ENCODE data around the gene CDHR5.
"Not testable (repeated sequence)": the region's sequence is repeated elsewhere in the genome, so short reads cannot be mapped to it uniquely, and the experiment has no call there.

The CDHR5 gene

DNA sequence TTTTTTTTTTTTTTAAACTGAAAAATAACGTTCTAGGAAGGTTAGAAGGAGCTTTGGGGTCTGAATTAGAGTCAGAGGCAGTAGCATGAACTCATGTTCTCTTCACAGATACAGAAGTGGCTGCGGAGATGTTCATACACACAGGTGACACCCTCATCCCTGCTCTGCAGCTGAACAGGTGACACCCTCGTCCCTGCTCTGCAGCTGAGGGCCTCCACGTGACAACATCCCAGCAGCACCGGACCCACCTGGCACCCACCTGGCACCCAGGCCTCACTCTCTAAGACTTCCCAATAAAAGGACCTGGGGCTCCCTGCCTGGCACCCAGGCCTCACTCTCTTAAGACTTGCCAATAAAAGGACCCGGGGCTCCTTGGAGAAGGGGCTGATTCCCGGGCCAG, 32.1 kb upstream of the CDHR5 start:
- H3K4me3 ChIP-seq (replicated peaks; ENCODE audit: low read depth, low read length): no peak overlapping the region
- DNase-seq (ENCODE audit: extremely low read depth, insufficient read length): no peak
- peaks cover 5% of the 10 kb centered on the region for H3K36me3 ChIP-seq (ENCODE audit: control insufficient read depth, insufficient read depth, low read length)
- TF ChIP-seq, protein P1, sequence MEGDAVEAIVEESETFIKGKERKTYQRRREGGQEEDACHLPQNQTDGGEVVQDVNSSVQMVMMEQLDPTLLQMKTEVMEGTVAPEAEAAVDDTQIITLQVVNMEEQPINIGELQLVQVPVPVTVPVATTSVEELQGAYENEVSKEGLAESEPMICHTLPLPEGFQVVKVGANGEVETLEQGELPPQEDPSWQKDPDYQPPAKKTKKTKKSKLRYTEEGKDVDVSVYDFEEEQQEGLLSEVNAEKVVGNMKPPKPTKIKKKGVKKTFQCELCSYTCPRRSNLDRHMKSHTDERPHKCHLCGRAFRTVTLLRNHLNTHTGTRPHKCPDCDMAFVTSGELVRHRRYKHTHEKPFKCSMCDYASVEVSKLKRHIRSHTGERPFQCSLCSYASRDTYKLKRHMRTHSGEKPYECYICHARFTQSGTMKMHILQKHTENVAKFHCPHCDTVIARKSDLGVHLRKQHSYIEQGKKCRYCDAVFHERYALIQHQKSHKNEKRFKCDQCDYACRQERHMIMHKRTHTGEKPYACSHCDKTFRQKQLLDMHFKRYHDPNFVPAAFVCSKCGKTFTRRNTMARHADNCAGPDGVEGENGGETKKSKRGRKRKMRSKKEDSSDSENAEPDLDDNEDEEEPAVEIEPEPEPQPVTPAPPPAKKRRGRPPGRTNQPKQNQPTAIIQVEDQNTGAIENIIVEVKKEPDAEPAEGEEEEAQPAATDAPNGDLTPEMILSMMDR (IDR thresholded peaks at IDR 0.05; ENCODE audit: insufficient read depth, low read length, poor library complexity, severe bottlenecking): no peak
- H3K27me3 ChIP-seq (replicated peaks; ENCODE audit: control insufficient read depth, insufficient read depth, low read length): no peaks in the 10 kb centered on the region

DNA sequence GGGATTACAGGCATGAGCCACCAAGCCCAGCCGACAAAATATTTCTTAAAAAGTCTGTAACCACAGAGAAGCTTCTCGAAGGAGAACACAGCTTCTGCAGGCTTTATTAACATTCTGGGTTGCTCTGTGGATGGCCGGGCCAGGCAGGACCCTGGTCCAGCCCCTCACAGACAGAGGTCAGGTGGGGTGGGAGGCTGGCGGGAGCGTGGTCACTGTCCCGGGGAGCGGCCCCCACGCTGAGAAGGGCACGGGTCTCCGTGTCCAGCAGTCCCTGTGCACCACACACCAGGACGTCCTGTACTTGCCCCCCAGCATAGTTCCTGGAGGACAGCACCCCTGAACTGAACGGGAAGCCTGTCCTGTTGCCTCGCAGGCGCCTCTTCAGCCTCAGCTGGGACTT, 31.7 kb upstream of the CDHR5 start:
- no peak for DNase-seq (ENCODE audit: extremely low read depth, insufficient read length)
- H3K4me3 ChIP-seq (replicated peaks; ENCODE audit: low read depth, low read length): no peak overlapping the region
- TF ChIP-seq, protein P1 (IDR thresholded peaks at IDR 0.05; ENCODE audit: insufficient read depth, low read length, poor library complexity, severe bottlenecking): no peak
- H3K27me3 ChIP-seq (replicated peaks; ENCODE audit: control insufficient read depth, insufficient read depth, low read length): no peaks in the 10 kb centered on the region
- peaks cover 5% of the 10 kb centered on the region for H3K36me3 ChIP-seq (ENCODE audit: control insufficient read depth, insufficient read depth, low read length)

DNA sequence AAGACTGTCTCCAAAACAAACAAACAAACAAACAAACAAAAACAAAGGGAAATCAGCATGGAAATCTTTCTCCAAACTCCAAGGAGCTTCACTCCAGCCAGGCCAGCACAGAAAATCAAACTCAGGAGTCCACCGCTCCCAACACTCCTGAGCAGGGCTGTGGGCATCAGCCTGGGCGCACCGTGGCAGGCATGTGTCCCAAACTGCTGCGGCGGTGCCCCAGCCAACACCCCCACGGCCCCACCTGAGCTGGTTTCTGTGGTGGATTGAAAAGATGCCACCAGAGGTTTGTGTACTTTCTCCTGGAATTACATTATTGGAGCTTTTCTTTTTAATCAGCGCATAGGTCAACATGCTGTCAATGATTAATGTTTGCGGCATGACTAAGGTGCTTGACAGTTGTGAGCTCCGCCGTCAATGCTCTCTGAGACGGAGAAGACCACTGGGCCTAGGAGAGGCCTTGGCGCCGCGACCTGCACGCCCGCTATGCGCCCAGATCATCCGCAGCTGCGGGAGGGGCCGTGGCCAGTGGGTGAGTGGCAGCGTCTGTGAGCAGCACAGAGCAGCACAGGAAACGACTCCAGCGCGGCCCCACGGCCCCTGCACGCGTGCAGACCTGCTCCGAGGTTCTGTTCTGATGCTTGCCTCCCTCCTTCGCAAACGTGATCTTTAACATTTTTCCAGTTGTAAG, 30.4 kb upstream of the CDHR5 start:
- no peaks in the 10 kb centered on the region for H3K27me3 ChIP-seq (replicated peaks; ENCODE audit: control insufficient read depth, insufficient read depth, low read length)
- TF ChIP-seq, protein P1 (IDR thresholded peaks at IDR 0.05; ENCODE audit: insufficient read depth, low read length, poor library complexity, severe bottlenecking): no peak
- no peak for DNase-seq (ENCODE audit: extremely low read depth, insufficient read length)
- H3K36me3 ChIP-seq (ENCODE audit: control insufficient read depth, insufficient read depth, low read length): peaks cover 5% of the 10 kb centered on the region
- H3K4me3 ChIP-seq (replicated peaks; ENCODE audit: low read depth, low read length): no peak overlapping the region

DNA sequence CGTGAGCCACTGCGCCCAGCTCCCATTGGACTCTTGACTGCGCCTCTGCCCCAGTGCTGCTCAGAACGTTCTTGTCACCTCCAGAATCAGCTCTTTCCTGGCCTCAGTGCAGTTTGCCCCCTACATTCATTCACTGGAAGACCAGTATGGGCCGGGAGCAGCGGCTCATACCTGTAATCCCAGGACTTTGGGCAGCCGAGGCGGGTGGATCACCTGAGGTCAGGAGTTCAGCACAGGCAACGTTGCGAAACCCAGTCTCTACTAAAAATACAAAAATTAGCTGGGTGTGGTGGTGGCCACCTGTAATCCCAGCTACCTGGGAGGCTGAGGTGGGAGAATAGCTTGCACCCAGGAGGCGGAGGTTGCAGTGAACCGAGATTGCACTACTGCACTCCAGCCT, 29.7 kb upstream of the CDHR5 start:
- not testable (repeated sequence) for H3K4me3 ChIP-seq (replicated peaks; ENCODE audit: low read depth, low read length); H3K36me3 ChIP-seq (ENCODE audit: control insufficient read depth, insufficient read depth, low read length); H3K27me3 ChIP-seq (replicated peaks; ENCODE audit: control insufficient read depth, insufficient read depth, low read length); DNase-seq (ENCODE audit: extremely low read depth, insufficient read length)

DNA sequence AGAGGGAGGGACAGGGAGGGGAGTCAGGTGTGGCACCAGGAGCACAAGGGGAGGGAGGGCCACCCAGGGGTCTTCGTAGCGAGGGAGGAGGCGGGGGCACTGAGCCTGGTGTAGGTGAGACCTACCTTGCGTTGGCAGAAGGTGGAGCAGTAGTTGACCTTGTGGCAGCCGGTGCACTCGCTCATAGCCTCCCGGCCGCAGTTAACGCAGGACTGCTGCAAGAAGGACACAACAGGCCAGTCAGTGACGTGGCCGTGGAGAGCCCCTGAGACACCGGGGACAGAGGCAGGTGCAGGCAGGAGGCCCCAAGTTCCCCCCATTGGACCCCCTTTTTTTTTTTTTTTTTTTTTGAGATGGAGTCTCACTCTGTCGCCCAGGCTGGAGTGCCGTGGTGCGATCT, 29.1 kb upstream of the CDHR5 start:
- Histone ChIP-seq H3K4me3 (replicated peaks; ENCODE audit: low read depth, low read length) (no peak overlapping the region), H3K36me3 (ENCODE audit: control insufficient read depth, insufficient read depth, low read length) (no peaks in the 10 kb centered on the region; the same call in 1 of the 2 replicates), H3K27me3 (replicated peaks; ENCODE audit: control insufficient read depth, insufficient read depth, low read length) (no peaks in the 10 kb centered on the region)
- no peak for DNase-seq (ENCODE audit: extremely low read depth, insufficient read length)
- TF ChIP-seq, protein P1 (IDR thresholded peaks at IDR 0.05; ENCODE audit: insufficient read depth, low read length, poor library complexity, severe bottlenecking): no peak

DNA sequence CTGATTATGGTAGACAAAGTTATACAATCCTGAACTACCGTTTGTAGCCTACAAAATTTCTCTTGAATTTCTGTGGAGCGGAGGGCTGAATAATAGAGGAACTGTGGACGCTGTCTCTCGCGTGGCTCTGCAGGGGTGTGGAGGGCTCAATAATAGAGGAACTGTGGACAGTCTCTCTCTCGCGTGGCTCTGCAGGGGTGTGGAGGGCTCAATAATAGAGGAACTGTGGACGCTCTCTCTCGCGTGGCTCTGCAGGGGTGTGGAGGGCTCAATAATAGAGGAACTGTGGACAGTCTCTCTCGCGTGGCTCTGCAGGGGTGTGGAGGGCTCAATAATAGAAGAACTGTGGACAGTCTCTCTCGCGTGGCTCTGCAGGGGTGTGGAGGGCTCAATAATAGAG, 28.4 kb upstream of the CDHR5 start:
- not testable (repeated sequence) for DNase-seq (ENCODE audit: extremely low read depth, insufficient read length); H3K36me3 ChIP-seq (ENCODE audit: control insufficient read depth, insufficient read depth, low read length); H3K27me3 ChIP-seq (replicated peaks; ENCODE audit: control insufficient read depth, insufficient read depth, low read length); H3K4me3 ChIP-seq (replicated peaks; ENCODE audit: low read depth, low read length)

DNA sequence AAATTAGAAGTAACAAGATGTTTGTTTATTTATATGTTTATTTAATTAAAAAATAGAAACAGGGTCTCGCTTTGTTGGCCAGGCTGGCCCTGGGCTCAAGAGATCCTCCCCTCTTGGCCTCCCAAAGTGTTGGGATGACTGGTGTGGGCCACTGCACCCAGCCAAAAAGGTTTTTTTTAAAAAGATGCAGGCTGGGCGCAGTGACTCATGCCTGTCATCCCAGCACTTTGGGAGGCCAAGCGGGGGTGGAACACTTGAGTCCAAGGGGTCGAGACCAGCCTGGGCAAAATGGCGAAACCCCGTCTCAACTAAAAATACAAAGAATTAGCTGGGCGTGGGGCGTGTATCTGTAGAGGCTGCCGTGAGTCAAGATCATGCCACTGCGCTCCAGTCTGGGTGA, 25.7 kb upstream of the CDHR5 start:
- no peak for DNase-seq (ENCODE audit: extremely low read depth, insufficient read length)
- Histone ChIP-seq H3K4me3 (replicated peaks; ENCODE audit: low read depth, low read length) (no peak overlapping the region), H3K36me3 (ENCODE audit: control insufficient read depth, insufficient read depth, low read length) (no peaks in the 10 kb centered on the region; the same call in 1 of the 2 replicates), H3K27me3 (replicated peaks; ENCODE audit: control insufficient read depth, insufficient read depth, low read length) (no peaks in the 10 kb centered on the region)
- TF ChIP-seq, protein P1 (IDR thresholded peaks at IDR 0.05; ENCODE audit: insufficient read depth, low read length, poor library complexity, severe bottlenecking): no peak

DNA sequence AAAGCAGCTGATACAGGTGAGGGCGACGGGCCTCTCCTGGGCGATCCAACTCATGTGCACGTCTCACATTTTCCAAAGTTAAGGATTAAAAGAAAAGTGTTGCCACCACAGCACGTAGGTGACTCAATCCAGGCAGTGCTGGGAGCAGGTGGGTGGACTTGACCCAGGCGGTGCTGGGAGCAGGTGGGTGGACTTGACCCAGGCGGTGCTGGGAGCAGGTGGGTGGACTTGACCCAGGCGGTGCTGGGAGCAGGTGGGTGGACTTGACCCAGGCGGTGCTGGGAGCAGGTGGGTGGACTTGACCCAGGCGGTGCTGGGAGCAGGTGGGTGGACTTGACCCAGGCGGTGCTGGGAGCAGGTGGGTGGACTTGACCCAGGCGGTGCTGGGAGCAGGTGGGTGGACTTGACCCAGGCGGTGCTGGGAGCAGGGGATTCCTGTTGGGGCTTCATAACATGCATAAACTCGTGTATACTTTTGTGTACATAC, 23.0 kb upstream of the CDHR5 start:
- H3K27me3 ChIP-seq (replicated peaks; ENCODE audit: control insufficient read depth, insufficient read depth, low read length); DNase-seq (ENCODE audit: extremely low read depth, insufficient read length); H3K4me3 ChIP-seq (replicated peaks; ENCODE audit: low read depth, low read length); H3K36me3 ChIP-seq (ENCODE audit: control insufficient read depth, insufficient read depth, low read length): not testable (repeated sequence)

Data from GM06990 (cell line).